ENCODE results near the gene GPR25. TPM values are rescaled to one million over a fixed set of nuclear protein-coding genes. Genes with fewer than 3 reads are reported as not detected.
A peak's percentile ranks its signal among the peaks of the same experiment; 100 is the strongest.

The GPR25 gene
- total RNA-seq, 1 donor from 2014 or later, result not detected

- no peaks in the 10 kb centered on the region for H3K36me3 ChIP-seq (ENCODE audit: insufficient read depth, low read length)
- peaks cover 16% of the 10 kb centered on the region for H3K36me3 Mint-ChIP-seq (ENCODE audit: low read depth, unreplicated experiment)
- H3K4me2 ChIP-seq (ENCODE audit: low read length), result peak overlapping the region; percentile 42
These were observed 33.9 kb upstream of the GPR25 start for GRCh38 chr1:200838676-200839445.

GRCh38 chr1:200845360-200845759 lies 27.4 kb upstream of the GPR25 start:
- Histone ChIP-seq H3K36me3 (ENCODE audit: insufficient read depth, low read length) (peaks cover 40% of the 10 kb centered on the region), H3K4me3 (ENCODE audit: insufficient read depth, low read depth, low read length) (no peak overlapping the region), H3K79me2 (ENCODE audit: insufficient read depth, low read length) (no peaks in the 10 kb centered on the region), H3K9me3 (ENCODE audit: insufficient read depth, low read depth, low read length) (no peaks in the 10 kb centered on the region), H2AFZ (ENCODE audit: low read depth, low read length) (no peak overlapping the region), H3K27ac (ENCODE audit: low read depth, low read length) (no peak overlapping the region), H3K4me1 (ENCODE audit: insufficient read depth, low read length) (no peaks in the 10 kb centered on the region), H4K20me1 (ENCODE audit: insufficient read depth, low read length) (peaks cover 7% of the 10 kb centered on the region), H3K4me2 (ENCODE audit: low read length) (no peak overlapping the region), H3K9ac (ENCODE audit: low read length) (no peak overlapping the region), H3K27me3 (ENCODE audit: insufficient read depth, low read length) (no peaks in the 10 kb centered on the region)
- Mint-ChIP-seq H3K9me3 (ENCODE audit: unreplicated experiment) (no peaks in the 10 kb centered on the region), H3K36me3 (ENCODE audit: low read depth, unreplicated experiment) (peaks cover 16% of the 10 kb centered on the region), H3K27ac (ENCODE audit: unreplicated experiment) (no peak overlapping the region), H3K4me1 (ENCODE audit: low read depth, unreplicated experiment) (peaks cover 2% of the 10 kb centered on the region), H3K27me3 (ENCODE audit: low read depth, unreplicated experiment) (no peaks in the 10 kb centered on the region), H3K4me3 (ENCODE audit: unreplicated experiment) (no peak overlapping the region)
- DNase-seq (ENCODE audit: low read depth) (no peak), FAIRE-seq (no peak)
- TF ChIP-seq EZH2 (IDR thresholded peaks at IDR 0.05; ENCODE audit: insufficient read depth, low read length) (no peak), CTCF (IDR thresholded peaks at IDR 0.05; ENCODE audit: insufficient read depth, low read depth, low read length) (no peak)

More at GRCh38 chr1:200838676-200839445, 33.9 kb upstream of the GPR25 start:
- DNase-seq (ENCODE audit: low read depth) (peak; percentile 58), FAIRE-seq (peak; percentile 89)
- no peak overlapping the region for H3K4me3 Mint-ChIP-seq (ENCODE audit: unreplicated experiment)
- H3K27ac ChIP-seq (ENCODE audit: low read depth, low read length), result peak overlapping the region; percentile 20
- peak overlapping the region; percentile 58 for H3K27ac Mint-ChIP-seq (ENCODE audit: unreplicated experiment)
- no peaks in the 10 kb centered on the region for H3K9me3 ChIP-seq (ENCODE audit: insufficient read depth, low read depth, low read length)
- peaks cover 12% of the 10 kb centered on the region for H3K4me1 ChIP-seq (ENCODE audit: insufficient read depth, low read length)
- H2AFZ ChIP-seq (ENCODE audit: low read depth, low read length), result no peak overlapping the region
- peaks cover 20% of the 10 kb centered on the region for H3K79me2 ChIP-seq (ENCODE audit: insufficient read depth, low read length)
- no peaks in the 10 kb centered on the region for H3K27me3 ChIP-seq (ENCODE audit: insufficient read depth, low read length)
- no peak overlapping the region for H3K4me3 ChIP-seq (ENCODE audit: insufficient read depth, low read depth, low read length)
- peaks cover 12% of the 10 kb centered on the region for H4K20me1 ChIP-seq (ENCODE audit: insufficient read depth, low read length)
- no peaks in the 10 kb centered on the region for H3K27me3 Mint-ChIP-seq (ENCODE audit: low read depth, unreplicated experiment)
- H3K4me1 Mint-ChIP-seq (ENCODE audit: low read depth, unreplicated experiment), result peaks cover 16% of the 10 kb centered on the region
- H3K9me3 Mint-ChIP-seq (ENCODE audit: unreplicated experiment), result peaks cover 8% of the 10 kb centered on the region
- no peak for TF ChIP-seq EZH2 (IDR thresholded peaks at IDR 0.05; ENCODE audit: insufficient read depth, low read length)
- TF ChIP-seq CTCF (IDR thresholded peaks at IDR 0.05; ENCODE audit: insufficient read depth, low read depth, low read length), result no peak
- H3K9ac ChIP-seq (ENCODE audit: low read length), result no peak overlapping the region

- FAIRE-seq (no peak), DNase-seq (ENCODE audit: low read depth) (no peak)
- no peaks in the 10 kb centered on the region for H3K4me1 ChIP-seq (ENCODE audit: insufficient read depth, low read length)
- Mint-ChIP-seq H3K4me3 (ENCODE audit: unreplicated experiment) (no peak overlapping the region), H3K4me1 (ENCODE audit: low read depth, unreplicated experiment) (peaks cover 2% of the 10 kb centered on the region), H3K36me3 (ENCODE audit: low read depth, unreplicated experiment) (peaks cover 15% of the 10 kb centered on the region), H3K27ac (ENCODE audit: unreplicated experiment) (no peak overlapping the region), H3K9me3 (ENCODE audit: unreplicated experiment) (no peaks in the 10 kb centered on the region), H3K27me3 (ENCODE audit: low read depth, unreplicated experiment) (no peaks in the 10 kb centered on the region)
- TF ChIP-seq CTCF (IDR thresholded peaks at IDR 0.05; ENCODE audit: insufficient read depth, low read depth, low read length) (no peak), EZH2 (IDR thresholded peaks at IDR 0.05; ENCODE audit: insufficient read depth, low read length) (no peak)
- no peak overlapping the region for H3K9ac ChIP-seq (ENCODE audit: low read length)
- no peaks in the 10 kb centered on the region for H3K9me3 ChIP-seq (ENCODE audit: insufficient read depth, low read depth, low read length)
- H3K27ac ChIP-seq (ENCODE audit: low read depth, low read length), result no peak overlapping the region
- no peak overlapping the region for H2AFZ ChIP-seq (ENCODE audit: low read depth, low read length)
- peaks cover 7% of the 10 kb centered on the region for H4K20me1 ChIP-seq (ENCODE audit: insufficient read depth, low read length)
- H3K4me3 ChIP-seq (ENCODE audit: insufficient read depth, low read depth, low read length), result no peak overlapping the region
- H3K36me3 ChIP-seq (ENCODE audit: insufficient read depth, low read length), result peaks cover 45% of the 10 kb centered on the region
- peaks cover 3% of the 10 kb centered on the region for H3K79me2 ChIP-seq (ENCODE audit: insufficient read depth, low read length)
- H3K27me3 ChIP-seq (ENCODE audit: insufficient read depth, low read length), result no peaks in the 10 kb centered on the region
- H3K4me2 ChIP-seq (ENCODE audit: low read length), result no peak overlapping the region
These were observed 26.4 kb upstream of the GPR25 start for GRCh38 chr1:200846398-200846797.

Measured in astrocyte (in vitro differentiated cells and primary cell).